ENCODE results near the gene TPSG1. TPM values are rescaled to one million over a fixed set of nuclear protein-coding genes. Genes with fewer than 3 reads are reported as not detected.
"Not testable (repeated sequence)": the region's sequence is repeated elsewhere in the genome, so short reads cannot be mapped to it uniquely, and the experiment has no call there.

Gene TPSG1
- total RNA-seq, 1 donor from 2014 or later: 1.6 TPM

DNA sequence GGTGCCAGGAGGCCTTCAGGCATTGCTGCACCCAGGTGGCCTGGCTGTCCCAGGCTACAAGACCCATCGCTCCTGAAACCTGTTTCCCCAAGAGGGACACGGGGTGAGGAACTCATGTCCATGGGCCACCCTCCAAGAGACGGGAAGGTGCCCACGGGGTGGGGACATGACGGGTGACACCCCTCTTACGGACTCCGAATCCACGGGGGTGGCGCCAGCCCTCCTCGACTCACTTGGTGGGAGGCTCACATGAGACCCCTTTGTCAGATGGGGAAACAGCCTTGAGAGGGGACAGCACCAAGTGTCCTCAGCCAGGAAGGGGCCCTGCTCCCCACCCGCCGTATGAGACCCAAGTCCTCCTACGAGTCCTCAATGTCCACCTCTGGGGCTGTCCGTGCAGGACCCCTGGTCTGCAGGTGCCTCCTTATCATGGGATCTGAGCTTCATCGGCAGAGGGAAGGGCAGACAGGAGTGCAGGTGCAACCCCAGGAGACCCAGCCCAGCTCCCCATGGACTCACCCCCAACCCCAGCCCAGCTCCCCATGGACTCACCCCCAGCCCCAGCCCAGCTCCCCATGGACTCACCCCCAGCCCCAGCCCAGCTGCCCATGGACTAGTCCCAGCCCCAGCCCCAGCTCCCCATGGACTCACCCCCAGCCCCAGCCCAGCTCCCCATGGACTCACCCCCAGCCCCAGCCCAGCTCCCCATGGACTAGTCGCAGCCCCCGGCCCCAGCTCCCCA, 5.6 kb upstream of the TPSG1 start:
- not testable (repeated sequence) for DNase-seq (ENCODE audit: low spot score)

DNA sequence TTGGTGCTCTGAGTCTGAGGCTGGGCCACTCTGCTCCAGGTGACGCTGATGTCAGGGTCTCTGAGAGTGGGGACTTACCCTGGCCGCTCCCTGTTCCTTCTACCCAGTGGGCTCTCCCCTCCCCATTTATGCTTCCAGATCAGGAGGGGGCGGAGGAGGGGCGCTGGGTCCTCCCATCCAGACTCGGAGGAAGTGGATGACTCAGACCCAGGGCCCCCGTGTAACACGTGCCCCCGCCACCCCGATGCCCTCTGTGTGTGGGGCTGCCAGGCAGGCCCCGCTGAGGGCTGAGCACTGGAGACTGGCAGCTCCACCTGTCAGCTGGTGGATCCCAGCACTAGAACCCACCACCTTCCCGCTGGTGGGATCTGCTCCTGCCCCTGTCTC, 5.0 kb upstream of the TPSG1 start, which contains the start of gene TPSB2:
TSS of gene TPSB2 (minus strand) at position 101 of the 387 bp plus-strand sequence. CDS start 233 bp downstream, outside the sequence.
- not testable (repeated sequence) for DNase-seq (ENCODE audit: low spot score)

DNA sequence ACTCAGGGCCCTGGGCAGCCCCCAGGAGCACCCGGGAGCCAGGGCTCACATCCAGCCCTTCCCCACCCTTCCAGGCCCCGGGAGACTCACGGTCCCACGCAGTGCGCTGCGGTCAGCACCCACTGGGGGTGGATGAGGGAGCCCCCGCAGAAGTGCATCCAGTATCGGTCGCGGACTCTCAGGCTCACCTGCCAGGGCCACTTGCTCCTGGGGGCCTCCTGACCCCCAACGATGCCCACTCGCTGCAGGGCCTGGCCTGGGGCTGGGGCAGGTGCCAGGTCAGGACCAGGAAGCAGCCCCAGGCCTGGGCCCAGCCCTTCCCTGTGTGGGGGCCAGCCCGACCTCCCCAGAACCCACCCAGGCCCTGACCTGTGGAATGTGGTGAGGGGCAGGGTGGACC, 4.4 kb upstream of the TPSG1 start:
- DNase-seq (ENCODE audit: low spot score): not testable (repeated sequence)

DNA sequence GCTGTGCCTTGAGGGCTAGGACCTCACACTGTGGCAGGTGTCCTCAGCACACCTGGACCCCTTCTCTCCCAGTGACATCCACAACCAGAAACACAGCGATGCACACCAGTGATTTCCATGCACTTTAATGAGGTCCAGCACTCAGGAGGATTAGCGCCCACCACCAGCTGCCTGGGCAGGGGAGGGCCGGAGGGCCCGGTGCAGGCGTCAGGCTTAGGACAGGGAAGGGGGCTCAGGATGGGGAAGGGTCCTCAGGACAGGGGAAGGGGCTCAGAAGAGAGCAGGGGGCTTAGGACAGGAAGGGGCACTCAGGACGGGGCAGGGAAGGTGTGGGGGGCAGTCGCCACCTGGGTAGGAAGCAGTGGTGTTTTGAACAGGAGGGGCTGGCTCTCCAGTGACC, 3.2 kb upstream of the TPSG1 start:
- DNase-seq (ENCODE audit: low spot score): not testable (repeated sequence)

DNA sequence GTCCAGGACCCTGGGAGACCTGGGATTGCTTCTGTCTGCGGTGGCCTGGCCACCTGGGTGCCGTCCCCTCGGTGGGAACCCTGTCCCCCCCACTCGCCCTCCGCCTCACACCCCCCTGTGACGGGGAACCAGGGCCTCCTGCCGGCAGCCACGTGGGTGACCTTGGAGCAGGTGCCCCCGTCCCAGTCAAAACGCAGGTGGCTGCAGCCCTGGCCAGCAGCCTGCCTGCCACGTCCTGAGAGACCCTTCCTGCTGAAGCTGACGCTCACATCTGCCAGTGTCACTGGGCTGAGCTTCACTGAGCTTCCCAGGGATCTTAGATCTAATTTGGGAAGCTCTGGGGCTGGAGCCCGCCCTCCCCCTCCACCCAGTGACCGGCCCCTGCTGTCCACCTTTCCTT, 1.6 kb upstream of the TPSG1 start:
- DNase-seq (ENCODE audit: low spot score): not testable (repeated sequence)

DNA sequence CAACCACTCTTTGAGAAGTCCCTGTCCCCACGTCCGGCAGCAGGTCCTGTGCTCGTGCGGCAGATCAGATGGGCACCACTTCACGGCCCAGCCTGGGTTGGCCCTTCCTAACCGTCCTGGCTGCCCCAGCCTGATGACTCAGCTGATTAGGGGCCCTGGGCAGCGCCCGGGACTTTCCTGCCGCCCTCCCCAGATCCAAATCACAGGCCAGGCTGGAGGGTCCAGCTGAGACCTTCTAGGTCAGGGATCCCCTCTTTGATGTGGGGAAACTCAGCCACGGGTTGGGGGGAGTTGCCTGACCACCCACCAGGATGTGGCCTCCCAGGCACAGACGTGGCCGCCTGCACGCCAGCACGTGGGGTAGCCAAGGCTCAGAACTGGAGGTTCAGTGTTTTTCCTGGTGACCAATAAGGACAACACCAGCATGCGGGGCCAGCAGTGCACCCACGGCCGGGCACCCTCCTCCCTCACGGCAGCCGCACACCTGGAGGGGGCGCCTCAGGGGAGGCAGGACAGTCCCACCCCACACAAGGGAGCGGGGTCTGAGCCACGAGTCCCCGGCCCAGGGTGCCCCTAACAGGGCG, 752 bp upstream of the TPSG1 start:
- DNase-seq (ENCODE audit: low spot score): peak; percentile 33

DNA sequence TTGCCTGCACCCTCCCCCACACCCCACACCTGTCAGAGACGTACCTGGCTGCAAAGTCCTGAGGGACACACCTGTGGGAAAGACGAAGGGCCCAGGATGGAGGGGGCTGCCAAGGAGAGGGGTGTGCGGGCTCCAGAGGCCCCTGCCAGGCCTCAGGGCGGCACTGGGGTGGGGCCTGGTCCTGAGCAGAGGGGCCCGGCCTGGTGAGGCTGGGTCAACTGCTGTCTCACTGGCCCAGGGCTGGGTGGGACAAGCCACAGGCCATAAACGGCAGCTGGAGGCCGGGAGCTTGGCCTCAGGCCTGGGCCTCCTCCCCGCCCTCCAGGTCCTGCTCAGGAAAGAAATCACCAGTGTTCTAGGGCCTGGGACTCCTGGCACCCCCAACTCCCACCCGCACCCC, 510 bp downstream of the TPSG1 start:
- no peak for DNase-seq (ENCODE audit: low spot score)

DNA sequence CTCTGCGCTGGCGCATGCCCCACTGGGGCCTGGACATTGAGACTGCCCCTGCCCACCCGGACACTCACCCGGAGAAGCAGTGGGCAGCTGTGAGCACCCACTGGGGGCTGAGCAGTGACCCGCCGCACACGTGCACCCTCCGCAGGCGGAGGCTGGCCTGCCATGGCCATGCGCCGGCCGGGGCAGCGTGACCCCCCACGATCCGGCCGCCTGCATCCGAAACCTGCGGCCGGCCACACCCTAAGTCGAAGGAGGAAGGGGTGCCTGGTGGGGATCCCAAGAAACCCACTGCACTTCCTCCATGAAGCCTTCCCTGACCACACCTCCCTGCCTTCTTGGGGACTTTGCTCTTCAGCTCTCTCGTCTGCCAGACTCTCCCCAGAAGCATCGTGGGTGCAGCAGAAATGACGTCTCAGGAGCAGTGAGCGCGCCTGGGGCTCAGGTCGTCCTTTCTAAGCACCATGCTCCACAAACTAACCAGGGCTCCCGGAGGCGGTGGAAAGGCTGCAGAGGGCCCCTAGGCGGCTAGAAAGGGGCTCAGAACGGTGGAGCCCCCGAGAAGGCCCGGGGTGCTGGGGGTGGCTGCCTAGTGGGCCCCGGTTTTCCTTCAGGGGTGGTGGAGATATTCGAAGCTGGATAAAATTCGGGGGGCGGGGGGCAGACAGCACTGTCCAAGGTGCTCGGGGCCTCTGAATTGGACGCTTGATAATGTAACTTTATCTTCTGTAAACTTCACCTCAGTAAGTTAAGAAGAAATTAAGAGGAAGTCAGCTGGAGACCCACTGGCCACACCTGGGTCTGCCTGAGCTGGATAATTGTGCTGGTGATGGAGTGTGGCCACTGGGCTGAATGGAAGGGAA, 1.5 kb downstream of the TPSG1 start:
- DNase-seq (ENCODE audit: low spot score): no peak

DNA sequence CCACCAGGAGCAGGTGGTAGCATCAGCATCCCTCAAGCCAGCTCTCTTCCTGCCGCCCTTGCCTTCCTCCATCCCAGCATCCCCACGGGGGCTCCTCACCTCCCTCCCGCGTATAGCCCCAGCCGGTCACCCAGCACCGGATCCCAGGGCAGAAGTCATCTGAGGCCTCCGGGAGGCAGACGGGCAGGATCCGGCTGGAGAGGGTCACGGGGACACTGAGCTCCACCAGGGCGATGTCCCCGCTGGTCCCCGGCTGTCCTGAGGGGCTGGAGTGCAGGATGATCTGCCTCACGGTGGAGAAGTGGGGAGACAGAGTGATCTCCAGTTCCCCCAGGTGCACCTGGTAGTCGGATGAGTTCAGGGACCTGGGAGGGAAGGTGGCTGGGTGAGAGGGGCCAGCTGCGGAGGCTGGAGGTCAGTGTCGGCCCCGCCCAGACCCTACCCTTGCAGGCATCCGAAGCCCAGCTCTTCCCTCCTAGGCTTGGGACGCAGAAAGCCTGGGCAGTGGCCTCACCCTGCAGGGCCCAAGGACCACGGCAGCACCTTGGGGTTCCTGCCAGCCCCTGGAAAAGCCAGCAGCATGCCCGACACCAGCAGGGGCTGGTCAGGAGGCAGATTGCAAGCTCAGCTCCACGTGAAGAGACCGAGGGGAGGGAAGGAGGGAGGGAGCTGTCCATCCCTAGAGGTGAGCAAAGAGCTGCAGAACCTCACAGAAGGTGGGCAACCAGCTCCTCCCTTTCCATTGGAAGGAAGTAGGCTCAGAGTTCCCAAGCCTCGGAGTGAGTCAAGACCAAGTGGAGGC, 2.3 kb downstream of the TPSG1 start:
- DNase-seq (ENCODE audit: low spot score): no peak

DNA sequence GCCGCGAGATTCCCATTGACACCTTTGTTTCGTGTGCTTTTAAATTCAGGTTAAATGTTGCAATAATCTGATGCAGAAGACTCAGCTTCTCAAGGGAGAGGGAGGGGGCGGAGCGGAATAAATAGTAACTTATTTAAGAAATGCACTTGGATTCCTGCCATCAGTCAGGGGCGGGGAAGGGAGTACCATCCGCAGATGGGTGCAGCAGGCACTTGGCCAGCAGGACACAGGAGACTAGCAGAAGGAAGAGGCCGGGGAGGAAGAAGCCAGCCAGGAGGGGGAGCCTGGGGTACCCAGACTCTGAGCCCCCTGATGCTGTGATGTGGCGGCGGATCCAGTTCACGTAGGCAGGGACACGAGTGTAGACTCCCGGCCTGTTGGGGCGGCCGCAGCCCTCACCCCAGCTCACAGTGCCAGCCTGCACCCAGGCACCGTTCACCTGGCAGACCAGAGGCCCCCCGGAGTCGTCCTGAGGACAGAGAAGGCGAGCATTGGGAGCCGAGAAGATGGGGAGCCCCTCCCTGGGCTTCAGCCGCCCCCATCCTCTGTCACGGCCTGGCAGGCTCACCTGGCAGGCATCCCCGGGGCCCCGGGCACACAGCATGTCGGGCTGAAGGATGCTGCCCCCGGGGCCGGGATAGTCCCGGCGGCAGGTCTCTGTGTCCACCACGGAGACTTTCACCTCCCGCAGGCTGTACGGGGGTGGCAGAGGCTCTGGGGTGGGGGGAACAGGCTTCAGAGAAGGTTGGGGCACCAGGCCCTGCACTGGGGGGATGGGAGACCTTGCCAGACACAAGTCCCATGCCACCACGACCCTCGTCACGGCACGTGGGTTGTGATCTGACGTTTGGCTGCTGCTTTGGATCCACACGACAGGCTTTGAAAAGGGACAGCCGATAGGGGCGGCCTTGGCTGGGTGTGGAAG, 3.2 kb downstream of the TPSG1 start:
- DNase-seq (ENCODE audit: low spot score): peak; percentile 44

DNA sequence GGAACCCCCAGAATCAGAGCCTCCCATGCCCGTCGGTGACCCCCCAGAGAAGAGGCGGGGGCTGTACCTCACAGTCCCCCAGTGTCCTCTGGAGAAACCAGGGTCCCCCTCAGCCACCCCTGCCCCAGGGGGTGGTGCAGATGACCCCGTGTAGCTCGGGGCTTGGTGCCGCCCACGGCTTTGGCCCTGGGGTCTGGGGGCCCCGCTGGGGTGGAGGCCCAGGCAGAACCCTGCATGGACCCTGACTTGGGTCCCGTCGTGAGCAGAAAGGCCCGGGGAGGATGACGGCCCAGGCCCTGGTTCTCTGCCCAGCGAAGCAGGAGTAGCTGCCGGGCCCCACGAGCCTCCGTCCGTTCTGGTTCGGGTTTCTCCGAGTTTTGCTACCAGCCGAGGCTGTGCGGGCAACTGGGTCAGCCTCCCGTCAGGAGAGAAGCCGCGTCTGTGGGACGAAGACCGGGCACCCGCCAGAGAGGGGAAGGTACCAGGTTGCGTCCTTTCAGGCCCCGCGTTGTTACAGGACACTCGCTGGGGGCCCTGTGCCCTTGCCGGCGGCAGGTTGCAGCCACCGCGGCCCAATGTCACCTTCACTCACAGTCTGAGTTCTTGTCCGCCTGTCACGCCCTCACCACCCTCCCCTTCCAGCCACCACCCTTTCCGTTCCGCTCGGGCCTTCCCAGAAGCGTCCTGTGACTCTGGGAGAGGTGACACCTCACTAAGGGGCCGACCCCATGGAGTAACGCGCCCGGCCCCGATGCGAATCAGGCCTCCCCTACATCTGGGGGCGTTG, 4.0 kb downstream of the TPSG1 start:
- DNase-seq (ENCODE audit: low spot score): no peak

DNA sequence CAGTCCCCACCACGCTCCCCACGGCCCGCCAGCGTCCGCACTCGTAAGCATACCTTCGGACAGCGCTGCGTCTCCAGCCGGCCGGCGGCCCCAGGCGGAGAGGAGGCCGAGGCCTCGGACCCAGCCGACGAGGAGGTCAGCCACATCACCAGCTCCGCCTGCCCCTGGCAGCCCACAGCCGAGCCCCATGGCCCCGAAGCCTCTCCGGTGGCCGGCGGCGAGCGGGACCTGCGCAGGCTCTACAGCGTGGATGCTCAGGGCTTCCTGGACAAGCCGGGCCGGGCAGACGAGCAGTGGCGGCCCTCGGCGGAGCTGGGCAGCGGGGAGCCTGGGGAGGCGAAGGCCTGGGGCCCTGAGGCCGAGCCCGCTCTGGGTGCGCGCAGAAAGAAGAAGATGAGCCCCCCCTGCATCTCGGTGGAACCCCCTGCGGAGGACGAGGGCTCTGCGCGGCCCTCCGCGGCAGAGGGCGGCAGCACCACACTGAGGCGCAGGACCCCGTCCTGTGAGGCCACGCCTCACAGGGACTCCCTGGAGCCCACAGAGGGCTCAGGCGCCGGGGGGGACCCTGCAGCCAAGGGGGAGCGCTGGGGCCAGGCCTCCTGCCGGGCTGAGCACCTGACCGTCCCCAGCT, 4.9 kb downstream of the TPSG1 start:
- DNase-seq (ENCODE audit: low spot score): no peak

DNA sequence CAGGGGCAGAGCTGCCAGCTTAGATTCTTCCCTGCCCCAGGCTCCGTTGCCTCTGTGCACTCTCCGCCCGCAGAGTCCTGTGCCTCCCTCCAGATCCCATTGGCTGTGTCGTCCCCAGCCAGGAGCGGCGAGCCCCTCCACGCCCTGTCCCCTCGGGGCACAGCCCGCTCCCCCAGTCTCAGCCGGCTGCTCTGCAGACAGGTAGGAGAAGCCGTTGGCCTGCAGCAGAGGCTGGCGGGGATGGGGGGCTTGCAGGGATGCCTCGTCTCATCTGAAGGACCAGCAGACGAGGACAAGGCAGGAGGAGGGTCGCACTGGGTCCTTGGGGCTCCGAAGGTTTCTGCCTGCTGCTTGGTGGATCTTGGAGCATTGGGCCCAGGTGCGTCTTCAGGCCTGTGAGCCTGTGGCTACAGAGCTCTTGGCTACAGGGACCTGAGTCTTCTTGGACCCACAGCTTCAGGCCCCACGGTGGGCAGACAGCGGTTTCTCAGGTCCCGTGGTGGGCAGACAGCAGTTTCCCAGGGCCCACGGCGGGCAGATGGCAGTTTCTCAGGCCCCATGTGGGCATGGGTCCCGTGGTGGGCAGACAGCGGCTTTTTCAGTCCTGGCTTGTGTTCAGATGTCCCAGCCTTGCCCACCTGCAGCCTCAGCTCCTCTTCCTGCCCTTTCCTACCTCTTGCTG, 6.0 kb downstream of the TPSG1 start:
- no peak for DNase-seq (ENCODE audit: low spot score)

DNA sequence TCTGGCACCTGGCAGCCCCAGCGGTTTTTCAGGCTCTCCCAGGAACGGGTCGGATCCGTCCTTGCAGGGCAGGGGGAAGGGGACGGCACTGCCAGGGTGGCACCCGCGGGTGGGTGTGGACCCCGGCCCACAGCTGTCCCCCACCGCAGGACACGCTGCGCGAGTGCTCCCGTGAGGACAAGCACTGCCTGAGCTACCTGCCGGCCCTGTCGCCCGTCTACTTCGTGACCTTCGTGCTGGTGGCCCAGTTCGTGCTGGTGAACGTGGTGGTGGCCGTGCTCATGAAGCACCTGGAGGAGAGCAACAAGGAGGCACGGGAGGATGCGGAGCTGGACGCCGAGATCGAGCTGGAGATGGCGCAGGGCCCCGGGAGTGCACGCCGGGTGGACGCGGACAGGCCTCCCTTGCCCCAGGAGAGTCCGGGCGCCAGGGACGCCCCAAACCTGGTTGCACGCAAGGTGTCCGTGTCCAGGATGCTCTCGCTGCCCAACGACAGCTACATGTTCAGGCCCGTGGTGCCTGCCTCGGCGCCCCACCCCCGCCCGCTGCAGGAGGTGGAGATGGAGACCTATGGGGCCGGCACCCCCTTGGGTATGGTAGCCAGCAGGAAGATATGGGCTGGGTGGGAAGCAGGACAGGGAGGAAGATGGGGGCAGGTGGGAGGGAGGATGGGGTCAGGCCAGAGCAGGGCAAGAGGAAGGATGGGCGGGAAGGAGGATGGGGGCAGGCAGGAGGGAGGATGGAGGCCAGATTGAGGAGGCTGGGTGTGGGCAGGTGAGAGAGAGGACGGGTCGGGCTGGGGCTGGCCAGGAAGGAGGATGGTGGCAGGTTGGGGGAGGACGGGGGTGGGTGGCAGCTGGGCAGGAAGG, 6.8 kb downstream of the TPSG1 start:
- no peak for DNase-seq (ENCODE audit: low spot score)

DNA sequence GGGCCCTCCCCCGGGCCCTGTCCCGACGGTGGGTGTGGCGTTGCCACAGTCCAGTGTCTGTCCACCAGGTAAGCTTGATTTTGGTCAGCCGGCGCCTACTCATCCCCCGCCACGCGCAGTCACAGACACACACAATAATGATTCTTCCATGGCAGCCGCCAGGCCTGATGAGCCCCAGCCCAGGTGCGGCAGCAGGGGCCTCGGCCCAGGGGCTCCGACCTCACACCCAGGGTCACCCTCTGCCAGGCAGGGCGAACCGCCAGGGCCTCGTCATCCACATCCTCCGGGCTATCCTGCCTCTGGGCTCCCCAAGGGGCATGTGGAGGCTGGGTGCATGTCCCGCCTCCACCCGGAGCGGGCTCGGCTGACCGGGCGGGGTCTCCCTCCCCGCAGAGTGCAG, 7.5 kb downstream of the TPSG1 start:
- DNase-seq (ENCODE audit: low spot score): no peak

DNA sequence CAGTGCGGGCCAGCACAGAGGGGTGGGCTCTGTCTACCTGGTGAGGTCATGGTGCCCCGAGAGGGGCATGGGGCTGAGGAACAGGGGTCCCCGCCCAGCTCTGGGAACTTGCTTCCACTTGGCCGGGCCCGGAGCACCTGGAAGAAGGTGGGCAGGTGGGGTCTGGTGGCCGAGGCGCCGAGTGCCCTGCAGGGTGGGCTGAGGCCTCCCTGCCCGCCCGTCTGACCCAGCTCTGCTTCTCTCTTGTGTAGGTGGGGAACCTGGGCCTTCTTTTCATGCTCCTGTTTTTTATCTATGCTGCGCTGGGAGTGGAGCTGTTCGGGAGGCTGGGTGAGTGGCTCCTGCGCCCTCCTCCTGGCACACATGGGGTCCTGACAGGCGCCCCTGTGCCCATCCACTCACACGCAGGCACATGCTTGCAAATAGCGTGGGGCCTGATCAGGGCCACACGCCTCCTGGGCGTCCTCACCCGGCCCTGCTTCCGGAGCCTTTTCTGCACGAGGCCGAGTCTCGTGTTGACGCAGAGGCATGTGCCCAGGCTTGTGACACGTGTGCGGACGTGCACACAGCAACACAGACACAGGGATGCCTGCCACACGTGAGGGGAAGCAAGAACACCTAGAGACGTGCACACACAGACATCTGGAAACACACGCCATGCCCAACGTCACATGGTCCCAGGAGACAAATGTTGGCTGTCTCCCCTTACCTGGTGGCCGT, 8.2 kb downstream of the TPSG1 start:
- no peak for DNase-seq (ENCODE audit: low spot score)

DNA sequence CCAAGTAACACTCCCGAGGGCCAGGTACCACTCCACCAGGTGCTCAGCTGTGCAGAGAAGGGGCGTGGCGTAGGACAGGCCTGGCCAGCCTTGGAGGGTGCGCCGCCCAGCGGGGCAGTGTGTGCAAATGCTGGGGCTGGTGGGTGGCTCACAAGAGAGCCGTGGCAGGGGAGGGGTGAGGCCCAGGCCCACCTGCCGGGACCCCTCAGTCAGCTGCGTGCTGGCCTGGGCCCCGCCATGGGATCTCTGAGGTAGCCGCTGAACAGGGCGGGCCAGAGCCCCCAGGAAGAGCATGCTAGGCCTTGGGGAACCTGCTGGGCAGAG, 8.8 kb downstream of the TPSG1 start:
- DNase-seq (ENCODE audit: low spot score): no peak
